Measurements from ENCODE around the gene PLCD3. TPM values are rescaled to one million over a fixed set of nuclear protein-coding genes. Genes with fewer than 3 reads are reported as not detected.

Gene PLCD3
- total RNA-seq (2022; extraction: Qiagen RNA extraction), result 150 to 181 TPM (median 175 TPM) in 5 replicates

DNA sequence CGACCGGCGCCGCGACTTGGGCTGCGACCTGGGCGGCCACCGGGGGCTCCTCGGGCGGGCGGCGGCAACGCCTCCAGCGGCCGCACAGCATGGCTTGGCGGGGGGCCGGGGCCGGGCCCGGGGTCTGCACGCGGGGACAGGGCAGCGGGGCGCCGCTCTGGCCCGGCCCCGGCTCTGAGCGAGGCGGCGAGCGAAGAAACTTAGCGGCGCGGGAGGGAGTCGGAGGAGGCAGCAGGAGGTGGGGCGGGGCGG is at the start of gene PLCD3:
TSS of gene PLCD3 (minus strand) at position 196 of the 252 bp plus-strand sequence. CDS start at position 91, 105 bp downstream.

DNA sequence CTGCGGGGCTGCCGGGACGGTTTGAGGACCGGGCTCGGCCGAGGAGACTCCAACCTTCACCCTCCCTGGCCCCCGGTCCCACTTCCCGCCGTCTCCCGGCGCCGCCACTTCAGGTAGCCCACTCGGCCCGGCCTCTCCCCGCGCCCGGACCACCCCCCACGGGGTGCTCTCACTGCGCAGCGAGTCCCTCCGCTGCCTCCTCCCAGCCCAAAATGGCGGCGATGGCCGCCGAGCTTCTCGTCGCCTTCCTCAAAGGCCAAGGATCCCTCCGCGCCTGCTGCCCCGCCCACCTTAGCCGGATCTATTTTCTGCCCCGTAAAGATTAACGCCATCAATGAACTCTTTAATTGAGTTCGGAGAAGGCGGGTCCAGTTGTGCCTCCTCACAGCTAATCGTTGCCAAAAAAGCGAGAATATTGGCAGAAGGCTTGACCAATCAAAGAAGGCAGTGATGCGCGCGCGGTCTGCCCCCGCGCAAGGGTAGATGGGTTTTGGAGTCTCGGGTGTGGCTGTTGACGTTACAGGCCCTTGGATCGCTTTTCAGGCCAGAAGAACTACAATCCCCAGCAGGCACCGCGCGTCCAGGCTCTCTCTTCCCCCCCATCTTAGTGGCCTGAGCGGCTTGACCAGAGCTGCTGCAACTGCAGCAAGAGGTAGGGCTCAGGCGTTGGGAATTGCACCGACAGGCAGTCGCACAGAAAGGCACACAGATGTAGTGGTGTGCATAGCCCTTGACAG is 29.1 kb upstream of the PLCD3 start, which contains the start of gene HEXIM2:
TSS of gene HEXIM2 (plus strand) at position 588 of the 737 bp plus-strand sequence. CDS start 919 bp downstream, outside the sequence.

DNA sequence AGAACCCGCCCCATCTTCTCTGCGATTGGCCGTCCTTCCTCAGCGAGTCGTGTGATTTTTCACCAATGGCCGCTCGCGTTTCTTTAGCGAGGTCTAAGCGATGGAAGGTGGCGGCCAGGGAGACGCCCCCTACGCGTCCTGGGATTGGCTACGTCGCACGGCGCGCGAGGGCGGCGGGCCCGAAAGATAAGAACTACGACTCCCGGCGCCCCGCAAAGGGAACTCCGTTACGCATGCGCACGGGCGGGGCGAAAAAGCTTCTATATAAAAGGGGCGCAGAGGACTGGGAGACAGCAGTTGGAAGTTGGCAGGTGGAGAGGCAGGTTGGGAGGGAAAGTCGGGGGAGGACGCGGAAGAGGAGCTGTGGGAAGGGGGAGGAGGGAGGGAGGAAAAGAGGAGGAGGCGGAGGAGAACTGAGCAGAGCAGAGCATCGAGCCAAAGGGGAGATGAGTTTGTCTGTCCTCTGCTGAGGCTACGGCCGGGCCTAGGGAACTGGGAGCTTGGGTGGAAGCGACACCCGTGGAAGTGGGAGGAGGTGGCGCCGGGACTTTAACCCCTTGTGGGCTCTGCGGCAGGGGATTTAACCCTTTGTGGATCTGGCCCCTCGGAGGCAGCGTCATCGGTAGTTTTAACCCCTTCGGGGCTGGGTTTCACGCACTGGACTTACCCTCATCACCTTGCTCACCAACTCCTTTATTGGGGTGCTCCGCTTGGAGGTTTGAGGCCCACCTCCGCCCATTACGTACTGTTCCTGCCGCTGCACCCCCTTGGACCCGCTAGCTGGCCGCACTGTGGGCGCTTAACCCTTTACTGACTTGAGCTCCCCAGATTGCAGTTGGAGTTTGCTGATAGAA is 16.1 kb upstream of the PLCD3 start, which contains the start of gene HEXIM1:
TSS of gene HEXIM1 (plus strand) at position 293 of the 854 bp plus-strand sequence. CDS start 716 bp downstream, outside the sequence.

GRCh38 chr17:45135192-45135977 is 3.1 kb upstream of the PLCD3 start, which contains the start of gene ACBD4:
ACBD4 (plus strand) TSS chr17:45135687; CDS start chr17:45136145, 458 bp downstream.

DNA sequence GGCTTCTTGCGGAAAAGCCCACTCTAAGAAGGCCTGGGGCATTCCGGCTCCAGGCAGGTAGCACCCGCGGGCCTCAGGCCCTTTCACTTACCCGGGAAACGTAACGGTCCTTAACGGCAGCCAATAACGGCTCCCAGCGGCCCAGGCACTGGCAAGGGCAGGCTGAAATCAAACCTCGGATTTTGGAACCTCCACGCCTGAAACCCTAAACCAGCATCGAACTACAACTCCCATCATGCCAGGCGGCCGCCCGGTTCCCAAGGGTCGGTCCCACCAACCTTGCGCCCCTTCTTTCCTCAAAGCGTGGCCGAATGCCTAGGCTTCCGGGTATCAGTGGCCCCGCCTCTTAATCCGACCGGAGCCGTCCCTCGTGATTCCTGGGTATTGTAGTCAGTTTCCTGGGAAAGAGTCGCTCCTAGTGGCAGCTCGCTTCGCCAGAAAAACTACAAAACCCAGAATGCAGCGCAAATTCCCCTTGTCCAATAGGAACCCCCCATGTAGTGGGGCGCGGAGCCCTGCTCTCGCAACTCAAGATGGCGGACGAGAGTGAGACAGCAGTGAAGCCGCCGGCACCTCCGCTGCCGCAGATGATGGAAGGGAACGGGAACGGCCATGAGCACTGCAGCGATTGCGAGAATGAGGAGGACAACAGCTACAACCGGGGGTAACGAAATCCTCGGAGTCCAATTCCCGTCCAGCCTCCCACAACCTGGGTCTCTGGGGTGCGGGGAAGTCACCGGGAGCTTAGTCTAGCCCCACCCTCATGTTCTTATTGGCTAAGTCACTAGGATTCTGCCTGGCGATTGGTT is 71.3 kb downstream of the PLCD3 start, which contains the start of gene NMT1:
TSS of gene NMT1 (plus strand) at position 521 of the 809 bp plus-strand sequence. CDS start at position 534, 13 bp downstream.

Other genes starting within 250 kb of the PLCD3 start
- 135 to 203 TPM (median 145 TPM) in 5 replicates for gene EFTUD2, start 233.1 kb downstream of the PLCD3 start, total RNA-seq (2022; extraction: Qiagen RNA extraction)
- 0.55 to 1.2 TPM (median 0.68 TPM) in 5 replicates for gene GFAP, start 217.0 kb downstream of the PLCD3 start, total RNA-seq (2022; extraction: Qiagen RNA extraction)
- 32.9 to 38.1 TPM (median 37.3 TPM) in 5 replicates for gene KIF18B, start 184.7 kb downstream of the PLCD3 start, total RNA-seq (2022; extraction: Qiagen RNA extraction)
- gene C1QL1, start 164.2 kb downstream of the PLCD3 start, total RNA-seq (2022; extraction: Qiagen RNA extraction), result 15.2 to 32.8 TPM (median 28.1 TPM) in 5 replicates
- 15.9 to 19.3 TPM (median 18.0 TPM) in 5 replicates for gene DCAKD, start 80.9 kb downstream of the PLCD3 start, total RNA-seq (2022; extraction: Qiagen RNA extraction)
- gene NMT1, start 71.2 kb downstream of the PLCD3 start, total RNA-seq (2022; extraction: Qiagen RNA extraction), result 170 to 365 TPM (median 187 TPM) in 5 replicates
- gene ACBD4, start 3.2 kb upstream of the PLCD3 start, total RNA-seq (2022; extraction: Qiagen RNA extraction), result 6.3 to 7.7 TPM (median 6.5 TPM) in 5 replicates
- 39.5 to 51.7 TPM (median 44.6 TPM) in 5 replicates for gene HEXIM1, start 16.0 kb upstream of the PLCD3 start, total RNA-seq (2022; extraction: Qiagen RNA extraction)
- gene HEXIM2, start 29.4 kb upstream of the PLCD3 start, total RNA-seq (2022; extraction: Qiagen RNA extraction), result 13.7 to 19.3 TPM (median 15.3 TPM) in 5 replicates
- gene FMNL1, start 89.4 kb upstream of the PLCD3 start, total RNA-seq (2022; extraction: Qiagen RNA extraction), result 33.0 to 34.4 TPM (median 33.5 TPM) in 5 replicates
- gene SPATA32, start 129.6 kb upstream of the PLCD3 start, total RNA-seq (2022; extraction: Qiagen RNA extraction), result 0.07 to 0.18 TPM (median 0.14 TPM) in 4 of 5 replicates, not detected in the other
- 35.0 to 51.9 TPM (median 42.2 TPM) in 5 replicates for gene MAP3K14, start 184.5 kb upstream of the PLCD3 start, total RNA-seq (2022; extraction: Qiagen RNA extraction)

Measured in A549 treated with Hydrocortisone at 1 μM for 4 hours (cell line).